Kidney (tissue), 14 donors: ENCODE measurements around the gene LMBR1. TPM values are rescaled to one million over a fixed set of nuclear protein-coding genes. Genes with fewer than 3 reads are reported as not detected.
"Not testable (repeated sequence)": the region's sequence is repeated elsewhere in the genome, so short reads cannot be mapped to it uniquely, and the experiment has no call there.

Experiments used
- DNase-seq, 5 donors: peaks; one replicate each; pipeline ENCODE4 v3.0.0-alpha.2; 2013 to 2020
- FAIRE-seq: peaks from 2 replicates; lab custom pipeline; 2012; peaks lifted over from hg19 to GRCh38; lab: Jason Lieb, UNC
- H3K27ac ChIP-seq, 2 donors: one replicate each; pipeline ENCODE4 v1.7.0; 2013; ENCODE audit warnings: low read depth in 2 of 2, low read length in 2 of 2, inconsistent platforms in 1 of 2
- H3K27me3 ChIP-seq: one replicate; pipeline ENCODE4 v1.7.1; 2013; ENCODE audit warnings: low read length, inconsistent platforms; ENCODE audit not compliant: control insufficient read depth, insufficient read depth
- H3K36me3 ChIP-seq, 3 donors: one replicate each; pipeline versions ENCODE4 v1.7.0 to v1.7.1; 2013; ENCODE audit warnings: low read length in 3 of 3, control low read depth in 1 of 3, inconsistent platforms in 1 of 3; ENCODE audit not compliant: insufficient read depth in 3 of 3, control insufficient read depth in 2 of 3
- H3K4me1 ChIP-seq, 3 donors: one replicate each; pipeline versions ENCODE4 v1.7.0 to v1.7.1; 2013; ENCODE audit warnings: low read length in 3 of 3, inconsistent platforms in 1 of 3, low read depth in 1 of 3; ENCODE audit not compliant: control insufficient read depth in 2 of 3, insufficient read depth in 2 of 3
- H3K4me3 ChIP-seq, 3 donors: one replicate each; pipeline versions ENCODE4 v1.7.0 to v1.8.1; 2013; ENCODE audit warnings: low read length in 3 of 3, control low read depth in 1 of 3, inconsistent platforms in 1 of 3
- H3K9ac ChIP-seq, 3 donors: one replicate each; pipeline versions ENCODE4 v1.7.0 to v1.7.1; 2013; ENCODE audit warnings: low read length in 3 of 3, control low read depth in 1 of 3, inconsistent platforms in 1 of 3
- H3K9me3 ChIP-seq, 3 donors: one replicate each; pipeline versions ENCODE4 v1.7.0 to v1.7.1; 2013; ENCODE audit warnings: low read length in 3 of 3, control low read depth in 1 of 3, inconsistent platforms in 1 of 3; ENCODE audit not compliant: control insufficient read depth in 2 of 3, insufficient read depth in 1 of 3
- CTCF ChIP-seq: IDR thresholded peaks from 3 replicates; pipeline ENCODE4 v1.5.1; 2012; ENCODE audit warnings: mild to moderate bottlenecking, moderate library complexity, borderline replicate concordance; ENCODE audit not compliant: insufficient read depth; ENCODE audit errors: extremely low read depth
- intact Hi-C: fragments of 100-400 bp; cut with DNase I; formaldehyde crosslinking; loops from one replicate; pipeline ENCODE4 v1.11.1; 2022
- polyA plus RNA-seq: library from polyadenylated mRNA; stranded (reverse); fragments of 350-450 nt; fragmentation: Illumina TruSeq; extraction: RNeasy Lipid Tissue Mini Kit (QIAGEN cat#74804); gene quantifications from one replicate; pipeline ENCODE4 v1.2.3, GENCODE V29; 2014; ENCODE audit warnings: low read depth, low replicate concordance; ENCODE audit not compliant: insufficient read depth
- total RNA-seq: library from RNA; stranded (reverse); fragmentation: NEBNext Ultra II Directional; extraction: Animal tissue kit (Norgen Biotek cat#: 25700); gene quantifications from one replicate; pipeline ENCODE4 v1.2.1, GENCODE V29; 2021
- donor health status: control.
- donor health status: control.
- donor health status: control.
- donor health status: control.
- donor health status: control.
- donor health status: DM: yes; HTN: yes; CAD: no.
- donor health status: Normal renal cell carcinoma (clear cell type).

Gene LMBR1
- total and polyA plus RNA-seq, 2 donors from 2014 or later, result 19.6 to 82.6 TPM

- FAIRE-seq (no peak), DNase-seq (no peak)
- no peak overlapping the region for H3K27ac ChIP-seq
- no peaks in the 10 kb centered on the region for H3K9me3 ChIP-seq
- no peaks in the 10 kb centered on the region for H3K36me3 ChIP-seq
- no peak overlapping the region for H3K9ac ChIP-seq
- TF ChIP-seq CTCF, result no peak
- no peaks in the 10 kb centered on the region for H3K27me3 ChIP-seq
- H3K4me1 ChIP-seq, result peaks cover 0 to 2% (median 0%) of the 10 kb centered on the region in 3 donors
- H3K4me3 ChIP-seq, result no peak overlapping the region
- intact Hi-C loops, result no loop called here
Observed at GRCh38 chr7:156927571-156928405, 34.8 kb upstream of the LMBR1 start.

GRCh38 chr7:156925821-156926220 is 32.8 kb upstream of the LMBR1 start:
- DNase-seq, H3K27ac ChIP-seq, H3K9me3 ChIP-seq, H3K4me3 ChIP-seq, FAIRE-seq, H3K9ac ChIP-seq, H3K4me1 ChIP-seq, H3K36me3 ChIP-seq, H3K27me3 ChIP-seq, intact Hi-C loops: not testable (repeated sequence)

GRCh38 chr7:156922304-156922703 is 29.3 kb upstream of the LMBR1 start:
- H3K36me3 ChIP-seq, DNase-seq, H3K9ac ChIP-seq, H3K27ac ChIP-seq, intact Hi-C loops, H3K4me3 ChIP-seq, H3K9me3 ChIP-seq, FAIRE-seq, H3K27me3 ChIP-seq, H3K4me1 ChIP-seq: not testable (repeated sequence)

- H3K4me3 ChIP-seq, H3K9me3 ChIP-seq, intact Hi-C loops, H3K27me3 ChIP-seq, H3K9ac ChIP-seq, FAIRE-seq, DNase-seq, H3K4me1 ChIP-seq, H3K27ac ChIP-seq, H3K36me3 ChIP-seq: not testable (repeated sequence)
Observed at GRCh38 chr7:156920487-156921373, 27.7 kb upstream of the LMBR1 start.
